MM.1S (cell line): ENCODE data around the gene PDGFD.
A peak's percentile ranks its signal among the peaks of the same experiment; 100 is the strongest.

Experiments
- DNase-seq: peaks from one replicate; pipeline ENCODE4 v3.0.0-alpha.2; 2015
- H2AFZ ChIP-seq: fragments of 300-600 bp; sonication (generic); 2 replicates; pipeline ENCODE4 v1.6.0; 2016; ENCODE audit warnings: antibody characterized with exemption, low read length
- H3F3A ChIP-seq: fragments of 300-600 bp; sonication (generic); 2 replicates; pipeline ENCODE4 v1.6.1; 2016; ENCODE audit warnings: mild to moderate bottlenecking, antibody characterized with exemption, low read length, moderate library complexity, mixed read lengths; ENCODE audit not compliant: insufficient read depth
- H3K27ac ChIP-seq: fragments of 300-600 bp; sonication (generic); 2 replicates; pipeline ENCODE4 v1.5.1; 2016; ENCODE audit warnings: mild to moderate bottlenecking, low read length
- H3K27me3 ChIP-seq: fragments of 300-600 bp; sonication (generic); replicated peaks from 2 replicates; pipeline ENCODE4 v1.6.0; 2016; ENCODE audit warnings: low read length; ENCODE audit not compliant: insufficient read depth
- H3K36me3 ChIP-seq: fragments of 300-600 bp; sonication (generic); replicated peaks from 2 replicates; pipeline ENCODE4 v1.6.1; 2016; ENCODE audit warnings: mild to moderate bottlenecking, low read length, mixed read lengths; ENCODE audit not compliant: insufficient read depth
- H3K4me1 ChIP-seq: fragments of 300-600 bp; sonication (generic); 2 replicates; pipeline ENCODE4 v1.6.1; 2016; ENCODE audit warnings: low read length, mixed read lengths
- H3K4me2 ChIP-seq: fragments of 300-600 bp; sonication (generic); 2 replicates; pipeline ENCODE4 v1.6.0; 2016; ENCODE audit warnings: low read depth, low read length
- H3K4me3 ChIP-seq: fragments of 300-600 bp; sonication (generic); 2 replicates; pipeline ENCODE4 v1.5.1; 2016; ENCODE audit warnings: low read length, mixed read lengths
- H3K79me2 ChIP-seq: fragments of 300-600 bp; sonication (generic); 2 replicates; pipeline ENCODE4 v1.6.1; 2016; ENCODE audit warnings: mixed run types, low read length, mixed read lengths
- H3K9ac ChIP-seq: fragments of 300-600 bp; sonication (generic); 2 replicates; pipeline ENCODE4 v1.6.1; 2016; ENCODE audit warnings: low read length, mixed read lengths
- H3K9me2 ChIP-seq: fragments of 300-600 bp; sonication (generic); replicated peaks from 2 replicates; pipeline ENCODE4 v1.6.1; 2016; ENCODE audit warnings: mild to moderate bottlenecking, low read length, mixed read lengths; ENCODE audit not compliant: insufficient read depth
- H3K9me3 ChIP-seq: fragments of 300-600 bp; sonication (generic); replicated peaks from 2 replicates; pipeline ENCODE4 v1.6.1; 2016; ENCODE audit warnings: mild to moderate bottlenecking, low read length, mixed read lengths; ENCODE audit not compliant: insufficient read depth
- H4K20me1 ChIP-seq: fragments of 300-600 bp; sonication (generic); 2 replicates; pipeline ENCODE4 v1.6.1; 2016; ENCODE audit warnings: mild to moderate bottlenecking, low read length, moderate library complexity, mixed read lengths; ENCODE audit not compliant: insufficient read depth
- CTCF ChIP-seq: fragments of 300-600 bp; sonication (generic); IDR thresholded peaks from 2 replicates; pipeline ENCODE4 v1.5.1; 2016; ENCODE audit warnings: antibody characterized with exemption, low read length, mixed read lengths
- EZH2 ChIP-seq: fragments of 300-600 bp; sonication (generic); optimal IDR thresholded peaks from 2 replicates; pipeline ENCODE3; 2017; ENCODE audit warnings: low read depth, mild to moderate bottlenecking, antibody characterized with exemption, low read length, mixed read lengths
- EZH2phosphoT487 ChIP-seq: fragments of 300-600 bp; sonication (generic); IDR thresholded peaks from 2 replicates; pipeline ENCODE4 v1.6.1; 2018; ENCODE audit warnings: antibody characterized with exemption, low read length

The PDGFD gene

GRCh38 chr11:103907548-103908455, 256.1 kb downstream of the PDGFD start:
- no peak overlapping the region; the same call in 1 of the 2 replicates for H2AFZ ChIP-seq
- no peaks in the 10 kb centered on the region for H3K27me3 ChIP-seq
- peaks cover 37% of the 10 kb centered on the region for H3K4me1 ChIP-seq
- no peak overlapping the region; the same call in 1 of the 2 replicates for H3K27ac ChIP-seq
- peaks cover 22% of the 10 kb centered on the region for H3F3A ChIP-seq
- H3K9me2 ChIP-seq: no peaks in the 10 kb centered on the region
- no peak overlapping the region for H3K9ac ChIP-seq
- no peaks in the 10 kb centered on the region for H3K79me2 ChIP-seq
- H3K4me3 ChIP-seq: no peak overlapping the region
- H4K20me1 ChIP-seq: no peaks in the 10 kb centered on the region
- no peaks in the 10 kb centered on the region for H3K9me3 ChIP-seq
- TF ChIP-seq CTCF: no peak
- TF ChIP-seq EZH2: no peak
- TF ChIP-seq EZH2phosphoT487: no peak
- no peaks in the 10 kb centered on the region for H3K36me3 ChIP-seq
- peak overlapping the region; percentile 23; the same call in 1 of the 2 replicates for H3K4me2 ChIP-seq
- DNase-seq: peak; percentile 23

GRCh38 chr11:103907136-103907535, 256.8 kb downstream of the PDGFD start:
- TF ChIP-seq CTCF (no peak), EZH2 (no peak), EZH2phosphoT487 (no peak)
- Histone ChIP-seq H4K20me1 (no peaks in the 10 kb centered on the region), H3K9ac (no peak overlapping the region), H3K27ac (no peak overlapping the region), H3K79me2 (no peaks in the 10 kb centered on the region), H3K27me3 (no peaks in the 10 kb centered on the region), H3K4me2 (0 out of 2 replicates have a peak overlapping the region, but pooled peaks have one; percentile 23), H3K9me3 (no peaks in the 10 kb centered on the region), H3K9me2 (no peaks in the 10 kb centered on the region), H3F3A (peaks cover 22% of the 10 kb centered on the region), H3K4me3 (no peak overlapping the region), H2AFZ (no peak overlapping the region), H3K4me1 (peaks cover 37% of the 10 kb centered on the region), H3K36me3 (no peaks in the 10 kb centered on the region)
- no peak for DNase-seq

GRCh38 chr11:103906291-103906867, 257.6 kb downstream of the PDGFD start:
- no peaks in the 10 kb centered on the region for H3K9me2 ChIP-seq
- H3F3A ChIP-seq: peaks cover 22% of the 10 kb centered on the region
- H2AFZ ChIP-seq: no peak overlapping the region
- no peak for DNase-seq
- H3K4me3 ChIP-seq: no peak overlapping the region
- no peak overlapping the region for H3K9ac ChIP-seq
- no peak overlapping the region for H3K27ac ChIP-seq
- TF ChIP-seq EZH2 (no peak), CTCF (no peak), EZH2phosphoT487 (no peak)
- no peaks in the 10 kb centered on the region for H3K9me3 ChIP-seq
- H3K79me2 ChIP-seq: no peaks in the 10 kb centered on the region
- H4K20me1 ChIP-seq: no peaks in the 10 kb centered on the region
- H3K4me1 ChIP-seq: peaks cover 37% of the 10 kb centered on the region
- no peaks in the 10 kb centered on the region for H3K36me3 ChIP-seq
- H3K4me2 ChIP-seq: no peak overlapping the region
- no peaks in the 10 kb centered on the region for H3K27me3 ChIP-seq
